GM19463 (cell line): ENCODE measurements around the gene POGK.
"Not testable (repeated sequence)": the region's sequence is repeated elsewhere in the genome, so short reads cannot be mapped to it uniquely, and the experiment has no call there.

Experiments
- ATAC-seq: cut with Tn5 transposase; IDR thresholded peaks from one replicate; pipeline ENCODE4 v1.9.1; 2021; ENCODE audit warnings: mild to moderate bottlenecking, moderate library complexity; ENCODE audit not compliant: unreplicated experiment

The POGK gene

DNA sequence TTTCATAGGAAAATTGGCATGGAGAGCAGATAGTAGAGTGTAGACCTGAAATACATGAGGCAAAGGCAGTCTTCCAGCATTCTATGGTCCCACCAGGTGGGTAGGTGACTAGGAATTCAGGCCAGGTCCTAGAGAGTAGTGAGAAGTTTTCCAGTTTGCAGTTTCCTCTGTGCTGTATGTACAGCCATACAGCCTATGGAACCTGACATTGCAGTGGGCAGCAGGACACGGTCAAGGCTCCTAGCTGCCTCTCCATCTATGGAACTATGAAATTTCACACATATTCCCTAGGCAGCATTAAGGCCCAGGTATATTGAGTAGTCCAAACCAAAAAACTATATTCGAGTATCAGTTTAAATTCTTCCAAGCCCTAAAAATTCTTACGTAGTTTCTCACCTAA, 16.3 kb downstream of the POGK start:
- no peak for ATAC-seq

DNA sequence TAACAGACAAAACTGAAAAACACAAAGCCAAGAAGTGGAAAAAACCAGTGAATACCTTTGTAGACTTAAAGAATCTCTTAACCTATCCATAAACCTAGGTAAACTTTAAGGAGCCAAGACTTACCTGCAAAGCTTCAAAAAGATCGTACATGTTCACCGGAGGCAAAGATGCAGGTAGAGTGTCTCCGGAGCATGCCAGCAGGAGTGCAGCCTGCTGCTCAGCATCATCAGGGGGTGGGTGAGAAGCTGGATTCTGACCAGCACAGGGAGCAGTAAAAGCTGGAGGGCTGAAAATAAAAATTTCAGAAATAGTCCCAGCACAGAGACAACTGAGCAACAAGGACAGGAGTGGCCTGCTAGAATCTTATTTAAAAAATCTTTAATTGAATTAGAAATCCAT, 18.7 kb downstream of the POGK start:
- no peak for ATAC-seq

DNA sequence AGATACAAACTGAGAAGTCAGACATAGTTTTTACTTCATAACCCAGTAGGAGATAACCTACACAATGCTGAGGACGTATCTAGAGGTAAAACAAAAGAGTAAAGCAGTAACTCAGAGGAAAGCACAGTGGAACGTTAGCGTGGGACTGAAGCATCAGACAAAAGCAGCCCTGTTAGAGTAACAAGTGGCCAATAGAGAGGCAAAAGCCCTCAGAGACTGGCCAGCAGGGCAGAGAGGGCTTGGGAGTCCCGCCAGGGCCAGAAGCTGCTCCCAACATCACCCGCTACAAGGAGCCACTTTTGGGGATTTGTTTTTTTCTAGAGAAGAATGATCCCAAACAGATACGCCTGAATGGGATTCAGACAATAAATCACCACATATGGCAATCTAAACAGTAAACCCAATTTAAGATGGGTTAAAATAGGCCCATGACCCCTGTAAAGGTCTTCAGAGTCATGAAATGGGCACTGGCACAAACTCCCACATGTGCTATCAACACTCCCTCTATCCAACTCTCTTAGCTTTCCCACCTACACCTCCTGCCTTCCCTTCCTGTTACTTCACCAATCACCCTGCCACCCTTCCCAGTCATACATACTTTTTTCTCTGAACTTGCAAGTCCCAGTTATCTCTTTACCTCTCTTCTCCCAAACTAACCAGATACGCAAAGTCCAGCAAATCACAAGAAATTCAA, 19.6 kb downstream of the POGK start:
- no peak for ATAC-seq

DNA sequence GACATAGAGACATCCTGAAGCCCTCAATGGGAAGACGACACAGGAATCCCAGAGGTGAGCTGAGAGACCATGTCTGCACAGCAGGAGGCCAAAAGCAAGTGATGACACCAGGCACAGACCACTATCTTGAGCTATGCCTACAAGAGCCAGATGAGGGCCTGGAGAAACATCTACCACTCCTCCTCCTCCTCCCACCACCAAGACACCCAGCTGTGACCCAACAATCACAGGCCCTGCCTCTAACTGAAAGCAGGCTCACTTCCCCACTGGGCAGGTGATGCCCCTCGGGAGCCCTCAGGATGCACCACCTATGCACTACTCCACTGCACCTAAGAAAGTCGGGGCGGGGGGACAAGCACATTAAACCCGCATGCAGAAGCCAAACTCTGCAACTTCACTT, 20.3 kb downstream of the POGK start:
- ATAC-seq, result no peak

DNA sequence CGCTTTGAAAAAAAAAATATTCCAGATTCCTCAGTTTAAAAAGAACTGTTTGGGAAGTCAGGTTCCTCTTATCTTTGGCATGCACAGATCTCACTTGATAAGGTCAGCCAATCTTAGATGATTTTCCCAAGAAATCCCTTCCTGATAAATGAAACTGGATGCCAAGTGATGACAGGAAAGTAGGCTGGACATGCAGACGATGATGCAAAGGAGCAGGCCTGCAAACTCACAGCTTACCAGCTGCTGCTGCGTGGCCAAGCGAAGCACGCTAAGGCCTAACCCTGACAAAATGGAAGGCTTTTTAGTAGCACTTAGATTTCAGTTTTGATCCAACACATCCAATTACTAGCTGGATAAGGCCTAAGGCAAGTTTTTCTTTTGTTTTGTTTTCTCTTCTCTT, 26.7 kb downstream of the POGK start:
- ATAC-seq, result no peak

DNA sequence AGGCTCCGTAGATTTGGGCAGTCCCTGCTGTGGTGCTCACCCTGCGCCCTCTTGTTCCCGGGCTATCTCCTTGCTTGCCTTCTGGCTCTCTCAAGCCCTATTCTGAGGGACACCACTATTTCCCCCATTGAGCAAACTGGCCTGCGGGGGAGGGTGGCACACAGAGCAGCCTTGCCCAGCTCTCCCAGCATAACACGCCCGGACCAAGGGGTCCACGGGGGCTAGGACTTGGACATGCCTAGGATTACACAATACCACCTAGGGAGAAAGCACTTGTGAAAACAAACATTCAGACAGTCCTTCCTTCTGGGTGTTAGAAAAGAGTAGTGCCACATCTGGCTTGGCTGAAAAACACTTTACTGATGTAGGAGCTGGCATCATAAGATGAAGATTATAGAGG, 29.4 kb downstream of the POGK start:
- no peak for ATAC-seq

DNA sequence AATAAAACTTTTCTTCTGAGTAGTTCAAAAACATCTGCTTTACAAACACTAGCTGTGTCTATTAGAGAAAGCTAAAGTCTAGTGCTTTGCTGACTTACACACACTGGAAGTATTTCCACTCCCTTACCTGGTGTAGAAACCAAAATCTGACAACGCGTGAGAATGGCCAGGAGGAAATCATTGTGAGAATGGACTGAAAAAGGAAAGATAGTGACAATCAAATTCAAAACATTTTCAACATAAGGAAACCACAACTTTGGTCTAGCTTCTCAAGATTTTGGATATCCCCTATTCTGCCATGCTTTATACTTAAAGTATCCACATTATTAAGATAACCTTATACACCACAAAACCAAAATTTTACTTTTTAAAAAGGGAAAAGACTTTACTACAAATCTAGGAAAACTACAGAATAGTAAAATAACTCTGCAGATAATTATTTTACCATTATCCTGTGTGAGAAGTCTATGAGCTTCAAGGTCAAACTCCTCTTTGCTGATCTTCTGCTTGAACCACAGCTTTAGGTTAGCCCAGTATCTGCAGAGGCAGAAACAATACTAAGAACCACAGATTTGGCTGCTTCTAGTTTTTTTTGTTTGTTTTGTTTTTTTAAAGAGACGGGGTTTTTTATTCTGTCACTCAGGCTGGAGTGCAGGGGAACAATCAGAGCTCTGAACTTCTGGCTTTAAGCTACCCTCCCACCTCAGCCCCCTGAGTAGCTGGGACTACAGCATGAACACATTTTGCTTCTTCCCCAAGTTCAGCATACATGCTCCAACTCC, 30.2 kb downstream of the POGK start:
- no peak for ATAC-seq

DNA sequence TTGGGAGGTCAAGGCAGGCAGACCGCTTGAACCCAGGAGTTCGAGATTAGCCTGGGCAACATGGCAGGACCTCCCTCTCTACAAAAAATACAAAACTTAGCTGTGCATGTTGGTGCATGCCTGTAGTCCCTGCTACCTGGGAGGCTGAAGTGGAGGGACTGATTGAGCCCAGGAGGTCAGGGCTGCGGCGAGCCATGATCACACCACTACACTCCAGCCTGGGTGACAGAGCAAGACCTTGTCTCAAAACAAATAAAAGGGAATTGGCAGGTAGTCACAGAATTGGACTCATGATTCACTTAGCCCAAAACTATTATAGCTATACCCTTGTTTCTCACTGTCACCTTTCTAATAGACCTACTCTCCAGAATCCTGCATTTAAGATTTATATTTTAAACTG, 31.3 kb downstream of the POGK start:
- ATAC-seq, result no peak

DNA sequence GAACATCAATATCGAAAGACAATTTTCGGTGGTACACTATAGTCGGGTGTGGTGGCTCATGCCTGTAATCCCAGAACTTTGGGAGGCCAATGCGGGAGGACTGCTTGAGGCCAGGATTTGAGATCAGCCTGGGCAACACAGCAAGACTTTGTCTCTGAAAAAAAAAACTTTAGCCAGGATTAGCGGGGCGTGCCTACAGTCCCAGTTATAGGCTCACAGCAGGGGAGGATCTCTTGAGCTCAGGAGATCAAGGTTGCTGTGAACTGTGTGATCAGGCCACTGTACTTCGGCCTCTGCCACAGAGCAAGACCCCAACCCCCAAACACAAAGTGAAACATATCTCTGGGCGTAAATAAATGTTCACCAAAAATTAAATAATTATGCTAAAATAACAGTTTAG, 35.2 kb downstream of the POGK start:
- no peak for ATAC-seq

DNA sequence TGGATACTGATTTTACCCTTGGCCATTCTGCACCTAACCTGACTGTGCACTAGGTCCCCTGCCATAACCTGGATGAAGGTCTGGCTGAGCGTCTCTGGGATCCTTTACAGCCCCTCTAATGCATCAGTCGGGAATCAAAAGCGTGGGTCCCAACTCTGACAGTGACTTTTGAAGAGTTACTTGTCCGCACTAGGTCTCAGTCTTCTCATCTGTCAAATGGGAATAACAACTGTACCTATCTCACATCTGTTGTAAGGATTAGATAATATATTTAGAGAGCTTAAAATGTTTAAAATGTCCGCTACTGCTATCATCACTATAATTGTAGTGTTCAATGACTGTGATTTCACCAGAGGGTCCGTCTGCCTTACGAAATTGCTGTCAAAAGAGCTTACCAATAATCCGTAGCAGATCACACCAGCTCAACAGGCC, 36.0 kb downstream of the POGK start:
- ATAC-seq, result no peak

DNA sequence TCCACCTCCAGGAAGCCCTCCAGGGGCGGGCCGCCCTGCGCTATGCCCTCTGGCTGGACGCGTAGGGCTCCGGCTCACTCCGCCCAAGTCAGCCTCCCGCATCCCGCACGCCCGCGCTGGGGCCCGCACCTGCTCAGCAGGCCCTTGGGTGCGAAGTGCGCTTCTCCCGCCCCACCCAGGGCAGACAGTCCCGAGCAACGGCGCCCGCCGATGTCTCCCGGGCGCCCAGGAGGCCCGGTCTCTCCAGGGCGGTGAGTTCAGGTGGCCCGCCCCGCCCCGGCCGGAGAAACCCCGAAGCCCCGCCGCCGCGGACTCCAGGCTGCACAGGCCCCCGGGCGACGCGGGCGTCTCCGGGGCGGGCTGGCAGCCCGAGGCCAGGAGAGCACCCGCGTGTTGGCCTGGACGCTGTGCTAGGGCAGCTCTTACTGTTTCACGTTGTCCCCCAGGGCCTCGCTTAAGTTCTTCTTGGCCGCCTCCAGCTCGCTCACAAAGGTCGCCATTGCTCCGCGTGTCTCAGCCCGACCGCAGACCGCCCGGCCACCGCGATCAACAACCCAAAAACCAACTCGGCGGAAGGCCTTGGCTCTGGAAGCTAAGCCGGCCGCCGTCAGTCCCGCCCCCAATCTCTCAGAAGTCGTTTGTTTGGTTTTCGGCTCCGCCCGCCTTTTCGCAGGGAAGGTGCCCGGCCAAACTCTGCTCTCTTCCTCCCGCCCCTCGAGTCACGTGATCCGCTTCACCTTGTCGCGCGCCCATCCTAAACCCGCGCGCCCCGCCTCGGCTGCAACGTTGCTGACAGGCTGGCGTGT, 36.7 kb downstream of the POGK start, which contains the start of gene TADA1:
TADA1 (minus strand) TSS at position 531 of the 806 bp plus-strand sequence; CDS start at position 500, 31 bp downstream.
- ATAC-seq, result peak; percentile 77

DNA sequence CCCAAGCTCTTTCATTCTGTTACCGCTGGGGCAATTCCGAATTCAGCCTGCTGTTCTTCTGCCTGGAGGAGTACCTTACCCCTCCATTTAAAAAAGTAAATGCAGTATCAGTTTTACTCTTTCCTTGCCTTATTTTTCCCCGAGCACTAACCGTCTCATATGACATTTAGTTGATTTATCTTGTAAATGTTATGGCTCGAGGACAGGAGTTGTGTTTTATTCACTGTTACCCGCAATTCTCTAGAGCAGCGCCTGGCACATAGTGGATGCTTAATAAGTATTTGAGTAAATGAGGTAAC, 37.2 kb downstream of the POGK start:
- peak; percentile 0 for ATAC-seq

DNA sequence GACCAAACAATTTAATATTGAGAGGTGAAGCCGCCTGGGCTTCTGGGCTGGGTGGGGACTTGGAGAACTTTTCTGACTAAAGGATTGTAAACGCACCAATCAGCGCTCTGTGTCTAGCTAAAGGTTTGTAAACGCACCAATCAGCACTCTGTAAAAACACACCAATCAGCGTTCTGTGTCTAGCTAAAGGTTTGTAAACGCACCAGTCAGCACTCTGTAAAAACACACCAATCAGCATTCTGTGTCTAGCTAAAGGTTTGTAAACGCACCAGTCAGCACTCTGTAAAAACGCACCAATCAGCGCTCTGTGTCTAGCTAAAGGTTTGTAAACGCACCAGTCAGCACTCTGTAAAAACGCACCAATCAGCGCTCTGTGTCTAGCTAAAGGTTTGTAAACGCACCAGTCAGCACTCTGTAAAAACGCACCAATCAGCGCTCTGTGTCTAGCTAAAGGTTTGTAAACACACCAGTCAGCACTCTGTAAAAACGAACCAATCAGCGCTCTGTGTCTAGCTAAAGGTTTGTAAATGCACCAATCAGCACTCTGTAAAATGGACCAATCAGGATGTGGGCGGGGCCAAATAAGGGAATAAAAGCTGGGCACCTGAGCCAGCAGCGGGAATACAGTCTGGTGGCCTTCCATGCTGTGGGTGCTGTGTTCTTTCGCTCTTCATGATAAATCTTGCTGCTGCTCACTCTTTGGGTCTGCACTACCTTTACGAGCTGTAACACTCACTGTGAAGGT, 39.1 kb downstream of the POGK start:
- ATAC-seq, result not testable (repeated sequence)

DNA sequence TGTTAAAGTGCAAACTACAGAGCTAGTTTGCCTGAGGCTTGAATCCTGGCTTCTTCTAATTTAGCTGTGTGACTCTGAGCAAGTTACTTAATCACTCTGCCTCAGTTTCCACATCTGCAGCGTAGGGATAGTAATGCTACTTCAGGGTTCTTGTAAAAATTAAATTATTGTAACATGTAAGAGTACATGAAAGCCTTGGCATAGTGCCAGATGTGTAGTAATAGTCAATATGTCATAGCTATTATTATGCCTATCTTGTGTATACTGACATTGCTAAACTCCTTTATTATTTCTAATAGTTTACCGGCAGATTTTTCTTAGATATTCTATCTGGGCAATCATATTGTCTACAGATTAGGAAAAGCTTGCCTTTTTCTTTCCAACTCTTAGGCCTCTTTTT, 43.6 kb downstream of the POGK start:
- ATAC-seq, result no peak

DNA sequence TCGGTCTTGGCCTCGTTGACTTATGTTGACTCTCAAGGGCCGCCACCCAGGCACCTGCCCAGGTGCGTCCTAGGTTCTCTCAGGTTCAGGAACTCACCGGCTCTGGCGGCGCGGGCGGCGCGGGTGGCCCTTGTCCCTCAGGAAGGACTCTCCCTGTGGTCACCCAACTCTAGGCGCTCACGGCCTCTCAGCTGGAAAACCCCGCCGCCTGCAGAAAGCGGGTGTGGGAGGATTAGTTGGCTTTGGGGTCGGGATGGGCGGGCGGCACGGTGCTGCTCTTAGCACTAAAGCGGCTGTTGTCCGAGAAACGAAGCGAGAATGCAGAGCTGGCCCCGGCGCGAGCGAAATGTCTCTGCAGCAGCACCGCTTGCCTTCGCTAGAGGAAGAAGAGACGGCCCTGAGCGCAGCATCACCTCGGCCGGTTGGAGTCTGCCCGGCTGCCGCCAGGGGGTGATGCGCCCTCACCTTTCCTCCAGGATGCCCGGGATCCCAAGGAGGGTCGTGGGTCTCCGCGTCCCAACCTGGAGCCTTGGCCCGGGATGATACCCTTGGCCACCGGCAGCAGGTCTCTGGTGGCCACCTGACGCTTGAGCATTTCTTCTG, 44.9 kb downstream of the POGK start:
- peak; percentile 70 for ATAC-seq

DNA sequence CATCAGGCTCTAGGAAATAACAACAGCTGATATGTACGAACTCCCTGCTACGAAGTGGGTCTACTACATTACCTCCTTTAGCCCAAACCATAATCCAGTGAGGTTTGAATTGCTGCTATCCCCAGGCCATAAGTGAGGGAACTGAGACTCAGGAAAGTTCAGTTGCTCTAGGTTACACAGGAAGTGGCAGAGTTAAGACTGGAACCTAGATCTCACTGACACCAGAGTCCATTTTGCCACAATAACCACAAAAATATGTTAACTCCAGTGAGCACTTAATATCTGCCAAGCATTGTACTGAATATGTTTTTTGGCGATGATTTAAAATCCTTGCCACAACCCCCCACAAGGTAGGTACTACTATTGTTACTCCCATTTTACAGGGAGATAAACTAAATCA, 45.7 kb downstream of the POGK start:
- ATAC-seq, result no peak

DNA sequence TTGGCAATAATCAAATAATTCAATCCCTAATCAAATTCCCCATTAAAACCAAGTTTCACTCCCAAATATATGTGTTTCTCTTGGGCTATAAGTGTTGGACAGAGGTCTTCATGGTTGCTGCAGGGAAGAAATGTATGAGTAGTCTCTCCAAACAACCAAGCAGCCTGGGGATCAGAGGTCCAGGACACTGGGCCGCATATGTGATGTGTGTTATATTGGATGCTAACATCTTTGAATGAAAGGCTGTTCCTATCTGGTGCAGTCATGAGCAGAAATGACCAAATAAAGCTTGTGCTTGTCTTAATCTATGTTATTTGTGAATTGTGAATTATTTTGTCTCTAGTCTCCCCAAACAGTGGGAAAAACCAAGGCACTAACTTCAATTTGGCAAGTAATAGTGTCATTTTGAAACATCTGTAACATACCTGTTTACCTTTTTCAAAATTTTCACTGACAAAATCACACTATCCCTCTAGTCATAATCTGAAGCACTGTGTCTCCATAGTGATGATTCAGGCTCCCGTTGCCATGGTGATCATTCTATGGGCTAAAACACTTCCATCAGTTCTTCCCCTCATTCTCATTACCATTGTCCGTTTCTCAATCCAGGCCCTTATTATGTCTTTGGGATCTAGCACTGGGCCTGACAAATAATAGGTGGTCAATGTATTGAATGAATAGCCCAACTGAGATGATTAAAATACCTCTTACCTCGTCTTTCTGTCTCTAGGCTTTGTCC, 49.3 kb downstream of the POGK start:
- ATAC-seq, result no peak

DNA sequence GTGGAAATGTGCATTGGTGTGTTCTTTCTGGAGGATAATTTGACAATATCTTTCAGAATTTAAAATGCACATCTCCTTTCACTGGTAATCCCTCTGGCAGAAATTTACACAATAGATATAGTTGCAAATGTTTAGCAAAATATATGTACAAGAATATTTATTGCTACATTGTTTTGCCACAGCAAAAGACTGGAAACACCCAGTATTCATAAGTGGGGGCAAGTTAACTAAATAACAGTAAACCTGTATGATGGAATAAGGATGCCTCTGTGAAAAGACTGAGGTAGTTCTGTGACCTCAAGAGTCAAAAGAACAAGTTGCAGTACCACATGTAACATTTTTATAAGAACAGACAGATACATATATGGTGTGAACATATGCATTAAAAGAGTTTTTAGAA, 50.5 kb downstream of the POGK start:
- ATAC-seq, result no peak

DNA sequence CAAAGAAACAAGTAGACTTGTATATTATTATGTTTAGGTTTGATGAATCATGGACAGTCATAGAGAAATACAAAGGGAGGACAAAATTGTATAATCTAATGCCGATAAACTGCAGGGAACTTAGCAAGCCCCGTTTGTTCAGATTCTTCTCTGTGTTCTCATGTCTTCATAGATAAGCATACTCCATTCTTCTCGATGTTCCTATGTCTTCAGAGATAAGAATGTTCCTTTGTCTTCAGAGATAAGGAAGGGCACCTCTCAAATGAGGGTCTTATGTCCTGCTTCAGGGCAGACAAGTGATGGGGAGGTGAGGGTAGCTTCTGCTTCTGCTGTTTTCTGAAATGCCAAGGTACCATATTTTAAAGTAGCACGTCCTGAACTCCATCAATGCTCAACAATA, 56.5 kb downstream of the POGK start:
- no peak for ATAC-seq

DNA sequence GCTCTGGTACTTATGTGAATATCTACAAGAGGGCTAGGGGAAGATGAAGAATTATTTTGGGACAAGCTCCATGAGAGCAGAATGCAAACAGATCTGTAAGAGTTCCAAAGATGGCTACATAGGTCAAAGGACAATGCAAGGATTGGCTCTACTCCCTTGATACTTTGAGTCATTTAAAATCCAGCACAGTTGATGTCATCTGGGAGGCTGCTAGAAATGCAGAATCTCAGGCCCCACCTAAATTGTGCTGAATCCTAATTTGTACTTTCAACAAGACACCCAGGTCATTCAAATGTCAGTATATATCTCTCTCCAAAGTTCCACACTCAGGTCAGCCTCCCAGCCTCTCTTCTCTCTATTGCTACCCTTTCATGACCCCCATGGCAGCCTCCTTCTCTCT, 60.5 kb downstream of the POGK start:
- ATAC-seq, result no peak
